Stomach (tissue), 4 donors: ENCODE results near the gene RGMA.

Experiments used
- POLR2AphosphoS5 ChIP-seq, 3 donors: sonication (generic); formaldehyde crosslinking; IDR thresholded peaks; one replicate each; pipeline ENCODE4 v1.6.1; 2016; ENCODE audit warnings: antibody characterized with exemption in 3 of 3
- TF ChIP-seq, protein P1 (sequence below), 7 experiments: fragments of 450-650 bp in 4 of 7; fragments of 200-600 bp in 3 of 7; sonication (generic) in 3 of 7; IDR thresholded peaks; one replicate each; pipeline ENCODE4 v1.5.1; 2016 to 2019; ENCODE audit warnings: antibody characterized with exemption in 7 of 7, control low read depth in 2 of 7, mild to moderate bottlenecking in 1 of 7

DNA sequence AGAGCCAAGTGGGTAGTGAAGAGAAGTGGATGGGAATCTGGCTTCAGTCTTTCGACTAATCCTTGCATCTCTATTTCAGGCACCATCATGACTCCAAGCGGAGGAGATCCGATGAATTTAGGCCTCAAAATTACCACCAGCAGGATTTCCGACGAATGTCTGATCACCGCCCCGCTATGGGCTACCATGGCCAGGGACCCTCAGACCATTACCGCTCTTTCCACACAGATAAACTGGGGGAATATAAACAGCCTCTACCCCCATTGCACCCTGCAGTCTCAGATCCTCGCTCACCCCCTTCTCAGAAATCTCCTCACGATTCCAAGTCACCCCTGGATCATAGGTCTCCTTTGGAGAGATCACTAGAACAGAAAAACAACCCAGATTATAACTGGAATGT lies 64.7 kb downstream of the RGMA start:
- TF ChIP-seq, protein P1, sequence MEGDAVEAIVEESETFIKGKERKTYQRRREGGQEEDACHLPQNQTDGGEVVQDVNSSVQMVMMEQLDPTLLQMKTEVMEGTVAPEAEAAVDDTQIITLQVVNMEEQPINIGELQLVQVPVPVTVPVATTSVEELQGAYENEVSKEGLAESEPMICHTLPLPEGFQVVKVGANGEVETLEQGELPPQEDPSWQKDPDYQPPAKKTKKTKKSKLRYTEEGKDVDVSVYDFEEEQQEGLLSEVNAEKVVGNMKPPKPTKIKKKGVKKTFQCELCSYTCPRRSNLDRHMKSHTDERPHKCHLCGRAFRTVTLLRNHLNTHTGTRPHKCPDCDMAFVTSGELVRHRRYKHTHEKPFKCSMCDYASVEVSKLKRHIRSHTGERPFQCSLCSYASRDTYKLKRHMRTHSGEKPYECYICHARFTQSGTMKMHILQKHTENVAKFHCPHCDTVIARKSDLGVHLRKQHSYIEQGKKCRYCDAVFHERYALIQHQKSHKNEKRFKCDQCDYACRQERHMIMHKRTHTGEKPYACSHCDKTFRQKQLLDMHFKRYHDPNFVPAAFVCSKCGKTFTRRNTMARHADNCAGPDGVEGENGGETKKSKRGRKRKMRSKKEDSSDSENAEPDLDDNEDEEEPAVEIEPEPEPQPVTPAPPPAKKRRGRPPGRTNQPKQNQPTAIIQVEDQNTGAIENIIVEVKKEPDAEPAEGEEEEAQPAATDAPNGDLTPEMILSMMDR (IDR thresholded peaks at IDR 0.05): no peak
- TF ChIP-seq POLR2AphosphoS5 (IDR thresholded peaks at IDR 0.05): no peak
